Measurements from ENCODE around the gene NEK10.

The NEK10 gene

DNA sequence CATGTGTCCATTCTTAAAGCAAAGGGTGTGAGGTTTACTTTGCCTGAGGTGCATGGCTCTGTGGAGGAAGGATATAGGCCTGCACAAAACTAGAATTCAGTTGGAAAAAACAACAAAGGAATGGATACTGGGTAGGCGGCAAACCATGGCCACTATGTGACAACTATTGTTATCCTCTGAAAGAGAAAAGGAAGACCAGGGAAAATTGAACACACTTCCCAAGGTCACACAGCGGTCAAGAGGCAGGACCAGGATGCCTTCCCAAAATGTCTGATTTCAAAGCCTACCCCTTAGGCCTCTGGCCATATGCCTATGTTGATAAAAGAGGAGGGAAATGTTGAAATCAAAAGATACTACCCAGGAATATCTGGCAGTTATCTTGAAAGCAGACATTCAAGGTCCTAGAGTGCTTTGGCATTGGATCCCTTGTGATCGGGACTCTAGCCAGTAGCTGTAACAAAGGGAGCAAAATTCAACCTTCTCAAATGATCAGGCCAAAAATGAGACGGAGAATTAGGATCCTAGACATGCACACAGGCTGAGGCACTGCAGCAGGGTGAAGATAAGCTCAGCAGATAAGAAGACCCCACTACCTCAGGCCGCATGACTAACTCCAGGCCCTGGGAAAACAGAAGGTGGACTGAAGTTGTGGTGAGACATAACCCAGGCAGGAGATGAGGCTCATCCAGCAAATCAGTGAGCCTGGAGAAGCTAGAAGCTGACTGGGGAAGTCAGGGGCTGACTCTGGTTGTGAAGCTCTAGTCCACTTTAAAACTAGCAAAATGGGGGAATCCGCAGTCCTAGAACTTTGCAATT is 292.2 kb downstream of the NEK10 start:
- no peaks in the 10 kb centered on the region for H3K36me3 Mint-ChIP-seq (ENCODE audit: insufficient read depth)
- peaks cover 36% of the 10 kb centered on the region for H3K27me3 Mint-ChIP-seq
- DNase-seq (ENCODE audit: low spot score in 2 of 2) (no peak), ATAC-seq (replicated peaks; ENCODE audit: extremely low read depth, poor library complexity, severe bottlenecking) (no peak)
- H3K4me1 Mint-ChIP-seq: no peaks in the 10 kb centered on the region
- no peak overlapping the region for H3K4me3 Mint-ChIP-seq
- H3K9me3 Mint-ChIP-seq: no peaks in the 10 kb centered on the region
- no peak overlapping the region for H3K27ac Mint-ChIP-seq (ENCODE audit: low read depth)

DNA sequence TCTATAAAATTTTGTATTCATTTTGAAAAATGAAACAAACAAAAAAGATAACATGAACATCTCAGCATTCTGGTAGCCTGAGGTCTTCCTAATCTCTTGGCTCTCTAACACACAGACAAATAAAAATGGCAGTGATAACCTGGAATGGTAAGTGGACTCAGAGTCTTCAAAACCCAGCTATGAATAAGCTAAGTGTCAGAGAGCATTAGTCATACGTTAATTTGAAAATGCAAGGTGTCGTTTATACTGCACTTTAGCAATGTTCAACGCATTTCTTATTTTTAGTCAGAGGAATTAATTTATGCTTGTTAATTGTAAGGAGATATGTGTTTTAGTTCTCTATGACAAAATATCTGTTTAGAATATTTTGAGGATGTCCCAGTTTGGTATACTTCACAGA is 294.3 kb downstream of the NEK10 start:
- Mint-ChIP-seq H3K9me3 (no peaks in the 10 kb centered on the region), H3K36me3 (ENCODE audit: insufficient read depth) (no peaks in the 10 kb centered on the region), H3K27me3 (peaks cover 47% of the 10 kb centered on the region), H3K4me1 (no peaks in the 10 kb centered on the region), H3K27ac (ENCODE audit: low read depth) (no peak overlapping the region), H3K4me3 (no peak overlapping the region)
- ATAC-seq (replicated peaks; ENCODE audit: extremely low read depth, poor library complexity, severe bottlenecking) (no peak), DNase-seq (ENCODE audit: low spot score in 2 of 2) (no peak)

DNA sequence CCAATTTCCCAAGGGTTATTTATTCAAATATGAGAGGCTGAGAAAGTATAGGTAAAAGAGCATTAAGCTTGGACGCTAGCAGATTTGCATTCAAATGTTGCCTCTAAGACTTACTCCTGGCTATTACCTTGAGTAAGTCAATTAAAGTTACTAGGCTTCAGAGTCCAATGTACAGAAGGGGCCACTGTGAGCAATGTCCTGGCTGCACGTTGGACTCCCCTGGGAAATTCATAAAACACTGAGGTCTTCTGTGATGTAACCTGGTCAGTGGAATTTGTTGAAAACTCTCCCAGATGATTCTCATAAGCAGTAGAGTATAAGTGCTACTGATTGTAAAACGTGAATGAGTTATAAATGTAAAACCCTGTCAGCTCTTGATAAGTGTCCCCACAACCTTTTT is 295.3 kb downstream of the NEK10 start:
- no peaks in the 10 kb centered on the region for H3K9me3 Mint-ChIP-seq
- ATAC-seq (replicated peaks; ENCODE audit: extremely low read depth, poor library complexity, severe bottlenecking): no peak
- no peak overlapping the region for H3K27ac Mint-ChIP-seq (ENCODE audit: low read depth)
- H3K27me3 Mint-ChIP-seq: peaks cover 47% of the 10 kb centered on the region
- H3K36me3 Mint-ChIP-seq (ENCODE audit: insufficient read depth): no peaks in the 10 kb centered on the region
- H3K4me3 Mint-ChIP-seq: no peak overlapping the region
- H3K4me1 Mint-ChIP-seq: no peaks in the 10 kb centered on the region
- no peak for DNase-seq (ENCODE audit: low spot score in 2 of 2)

DNA sequence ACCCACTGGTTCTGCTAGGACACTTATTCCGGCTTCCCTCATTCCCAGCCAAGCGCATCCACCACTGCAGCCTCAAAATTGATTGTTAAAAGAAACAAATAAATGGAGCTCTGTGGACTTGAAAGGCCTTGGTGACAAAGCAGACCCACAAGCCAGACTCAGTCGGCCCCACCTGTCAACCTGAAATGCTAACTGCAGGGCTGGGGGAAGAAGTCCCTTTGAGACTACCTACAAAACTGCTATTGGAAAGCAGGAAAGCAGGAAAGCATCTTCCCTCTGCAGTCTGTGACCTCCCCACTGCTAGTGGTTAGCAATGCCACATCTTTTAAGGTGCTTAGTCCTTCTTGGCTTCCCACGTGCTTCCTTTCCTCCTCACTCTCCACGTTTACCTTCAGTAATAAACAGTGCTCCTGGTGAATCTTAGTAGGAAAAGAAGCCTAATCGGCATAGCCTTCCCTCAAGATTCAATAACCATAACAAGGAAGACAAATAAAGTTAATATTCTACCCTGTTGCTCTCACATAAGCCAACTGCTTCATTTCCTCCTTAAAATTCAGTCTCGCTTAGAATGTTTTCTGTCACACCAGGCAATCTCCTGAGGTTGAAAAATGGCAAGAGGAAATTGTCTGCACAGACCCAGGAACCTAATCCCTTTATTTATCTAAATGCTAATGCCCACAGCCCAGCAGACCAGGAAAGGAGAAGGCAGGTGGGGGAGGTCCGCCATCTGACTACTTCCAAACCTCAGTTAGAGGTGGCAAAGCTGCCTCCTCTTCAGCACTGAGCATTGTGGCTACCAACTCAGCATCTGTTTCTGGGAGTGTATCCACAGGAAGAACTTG is 296.2 kb downstream of the NEK10 start:
- Mint-ChIP-seq H3K9me3 (no peaks in the 10 kb centered on the region), H3K27me3 (peaks cover 47% of the 10 kb centered on the region), H3K4me3 (no peak overlapping the region), H3K27ac (ENCODE audit: low read depth) (no peak overlapping the region), H3K36me3 (ENCODE audit: insufficient read depth) (no peaks in the 10 kb centered on the region), H3K4me1 (no peaks in the 10 kb centered on the region)
- no peak for ATAC-seq (replicated peaks; ENCODE audit: extremely low read depth, poor library complexity, severe bottlenecking)
- DNase-seq (ENCODE audit: low spot score in 2 of 2): no peak

DNA sequence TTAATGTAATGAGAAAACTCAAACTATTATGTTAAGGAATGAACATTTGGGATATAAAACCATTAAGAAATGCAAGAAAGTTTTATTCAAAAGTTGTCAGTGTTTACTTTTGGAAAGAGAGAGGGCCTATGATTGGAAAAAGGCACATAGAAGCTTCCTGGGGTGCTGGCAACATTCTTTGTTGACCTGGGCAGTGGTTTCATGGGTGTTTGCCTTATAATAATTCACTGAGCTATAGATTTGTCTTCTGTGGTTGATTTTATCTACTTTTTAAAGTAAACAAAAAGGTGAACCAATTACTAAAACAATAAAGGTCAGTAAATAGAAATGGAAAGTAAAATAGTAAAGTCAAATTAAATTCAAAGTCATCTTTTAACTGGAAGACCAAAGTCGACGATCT is 308.8 kb downstream of the NEK10 start:
- no peak for DNase-seq (ENCODE audit: low spot score in 2 of 2)
- no peak overlapping the region for H3K4me3 Mint-ChIP-seq

More for the DNA sequence above, 308.8 kb downstream of the NEK10 start:
- Mint-ChIP-seq H3K36me3 (ENCODE audit: insufficient read depth) (no peaks in the 10 kb centered on the region), H3K27me3 (peaks cover 34% of the 10 kb centered on the region), H3K4me1 (no peaks in the 10 kb centered on the region), H3K27ac (ENCODE audit: low read depth) (no peak overlapping the region), H3K9me3 (peaks cover 6% of the 10 kb centered on the region)
- no peak for ATAC-seq (replicated peaks; ENCODE audit: extremely low read depth, poor library complexity, severe bottlenecking)
